ENCODE results near the gene YWHAG.

The YWHAG gene

GRCh38 chr7:76292213-76292573, 66.6 kb downstream of the YWHAG start:
- TF ChIP-seq YY1 (IDR thresholded peaks at IDR 0.05; ENCODE audit: low read depth) (no peak), RAD21 (IDR thresholded peaks at IDR 0.05; ENCODE audit: low read depth) (no peak), TAF1 (IDR thresholded peaks at IDR 0.05; ENCODE audit: low read depth) (no peak), REST (IDR thresholded peaks at IDR 0.05; ENCODE audit: low read depth) (no peak), EGR1 (IDR thresholded peaks at IDR 0.05) (no peak), NFIC (IDR thresholded peaks at IDR 0.05) (no peak; the same call in 1 of the 2 replicates), EP300 (IDR thresholded peaks at IDR 0.05; ENCODE audit: borderline replicate concordance) (no peak), USF1 (IDR thresholded peaks at IDR 0.05) (no peak), CREB1 (IDR thresholded peaks at IDR 0.05; ENCODE audit: low read depth) (no peak)

GRCh38 chr7:76291351-76292212, 67.2 kb downstream of the YWHAG start:
- TF ChIP-seq TCF12 (IDR thresholded peaks at IDR 0.05; ENCODE audit: low read depth): peak; percentile 68
- TF ChIP-seq USF1 (IDR thresholded peaks at IDR 0.05): no peak
- TF ChIP-seq NFIC (IDR thresholded peaks at IDR 0.05): peak; percentile 21; the same call in 1 of the 2 replicates
- peak; percentile 96 for TF ChIP-seq RAD21 (IDR thresholded peaks at IDR 0.05; ENCODE audit: low read depth)
- TF ChIP-seq CEBPB (IDR thresholded peaks at IDR 0.05): no peak
- peak; percentile 64 for TF ChIP-seq ZBTB7A (IDR thresholded peaks at IDR 0.05; ENCODE audit: low read depth)
- TF ChIP-seq FOXM1 (IDR thresholded peaks at IDR 0.05; ENCODE audit: borderline replicate concordance, low read depth): peak; percentile 44; the same call in 1 of the 2 replicates
- TF ChIP-seq TAF1 (IDR thresholded peaks at IDR 0.05; ENCODE audit: low read depth): no peak
- TF ChIP-seq MAX (IDR thresholded peaks at IDR 0.05): peak; percentile 66
- TF ChIP-seq EGR1 (IDR thresholded peaks at IDR 0.05): peak; percentile 92
- 0 out of 2 replicates have a peak, but pooled peaks have one; percentile 19 for TF ChIP-seq REST (IDR thresholded peaks at IDR 0.05; ENCODE audit: low read depth)
- peak; percentile 87 for TF ChIP-seq TEAD4 (IDR thresholded peaks at IDR 0.05)
- TF ChIP-seq EP300 (IDR thresholded peaks at IDR 0.05; ENCODE audit: borderline replicate concordance): peak; percentile 52; the same call in 1 of the 2 replicates
- TF ChIP-seq CREB1 (IDR thresholded peaks at IDR 0.05; ENCODE audit: low read depth): no peak
- no peak for TF ChIP-seq YY1 (IDR thresholded peaks at IDR 0.05; ENCODE audit: low read depth)

- no peak for TF ChIP-seq YY1 (IDR thresholded peaks at IDR 0.05; ENCODE audit: low read depth)
- no peak for TF ChIP-seq CEBPB (IDR thresholded peaks at IDR 0.05)
- TF ChIP-seq FOXM1 (IDR thresholded peaks at IDR 0.05; ENCODE audit: borderline replicate concordance, low read depth): no peak
Measured at GRCh38 chr7:76286842-76287403, 71.9 kb downstream of the YWHAG start.

- no peak for TF ChIP-seq TEAD4 (IDR thresholded peaks at IDR 0.05)
- no peak for TF ChIP-seq RAD21 (IDR thresholded peaks at IDR 0.05; ENCODE audit: low read depth)
- no peak for TF ChIP-seq YY1 (IDR thresholded peaks at IDR 0.05; ENCODE audit: low read depth)
- no peak for TF ChIP-seq TCF12 (IDR thresholded peaks at IDR 0.05; ENCODE audit: low read depth)
- TF ChIP-seq FOXM1 (IDR thresholded peaks at IDR 0.05; ENCODE audit: borderline replicate concordance, low read depth): no peak
- no peak for TF ChIP-seq CEBPB (IDR thresholded peaks at IDR 0.05)
- no peak for TF ChIP-seq EGR1 (IDR thresholded peaks at IDR 0.05)
- no peak for TF ChIP-seq NFIC (IDR thresholded peaks at IDR 0.05)
- no peak for TF ChIP-seq TAF1 (IDR thresholded peaks at IDR 0.05; ENCODE audit: low read depth)
- no peak for TF ChIP-seq ZBTB7A (IDR thresholded peaks at IDR 0.05; ENCODE audit: low read depth)
- TF ChIP-seq MAX (IDR thresholded peaks at IDR 0.05): no peak
- no peak for TF ChIP-seq EP300 (IDR thresholded peaks at IDR 0.05; ENCODE audit: borderline replicate concordance)
Measured at GRCh38 chr7:76285604-76286374, 73.0 kb downstream of the YWHAG start.
